HG02571 (cell line): ENCODE results near the gene B4GALT5.

ENCODE experiments used
- ATAC-seq: cut with Tn5 transposase; IDR thresholded peaks from one replicate; pipeline ENCODE4 v1.9.1; 2021; ENCODE audit warnings: mild to moderate bottlenecking, moderate library complexity; ENCODE audit not compliant: unreplicated experiment

Gene B4GALT5

GRCh38 chr20:49660912-49661311, 52.8 kb downstream of the B4GALT5 start:
- no peak for ATAC-seq

DNA sequence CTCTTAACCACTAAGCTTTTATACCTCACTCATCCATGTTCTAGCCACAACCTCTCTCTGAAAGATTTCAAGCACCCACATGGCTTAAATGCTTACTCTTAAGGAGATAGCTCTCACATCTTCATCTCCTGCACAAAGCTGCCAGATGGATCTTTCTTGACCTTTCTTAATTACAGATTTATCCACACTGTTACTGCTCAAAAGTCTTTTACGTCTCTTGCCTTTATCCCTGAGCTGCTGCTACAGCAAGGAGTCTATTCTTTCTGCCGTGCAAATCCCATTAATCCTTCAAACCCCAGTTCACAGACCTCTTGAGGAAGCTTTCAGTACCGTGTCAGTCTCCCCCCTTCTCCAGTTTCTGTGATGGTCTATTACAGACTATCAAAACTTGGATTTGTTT, 54.6 kb downstream of the B4GALT5 start:
- ATAC-seq, result no peak

- no peak for ATAC-seq
Measured at GRCh38 chr20:49658508-49658907, 55.2 kb downstream of the B4GALT5 start.

- no peak for ATAC-seq
Measured at GRCh38 chr20:49657118-49657901, 56.4 kb downstream of the B4GALT5 start.

- no peak for ATAC-seq
Measured at GRCh38 chr20:49656304-49656703, 57.4 kb downstream of the B4GALT5 start.

- no peak for ATAC-seq
Measured at GRCh38 chr20:49653925-49654434, 59.7 kb downstream of the B4GALT5 start.

DNA sequence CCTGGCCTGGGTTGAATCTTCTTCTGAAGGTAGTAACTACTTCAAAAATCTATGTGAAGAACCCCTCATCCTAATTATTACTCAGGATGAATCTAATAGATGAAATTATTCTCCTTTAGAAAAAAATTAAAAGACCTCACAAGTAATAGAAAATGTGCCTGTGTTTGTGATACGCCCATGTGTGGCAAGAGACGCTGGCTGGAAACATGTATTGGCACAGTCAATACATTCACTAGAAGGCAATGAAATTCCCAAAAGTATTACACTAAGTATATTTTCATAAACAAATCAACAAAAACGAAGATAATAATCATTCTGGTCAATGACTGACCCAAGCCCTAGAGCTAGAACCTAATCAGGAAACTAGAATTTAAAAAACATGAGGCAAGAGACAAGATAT, 64.0 kb downstream of the B4GALT5 start:
- no peak for ATAC-seq

GRCh38 chr20:49647550-49647949, 66.1 kb downstream of the B4GALT5 start:
- ATAC-seq, result no peak

DNA sequence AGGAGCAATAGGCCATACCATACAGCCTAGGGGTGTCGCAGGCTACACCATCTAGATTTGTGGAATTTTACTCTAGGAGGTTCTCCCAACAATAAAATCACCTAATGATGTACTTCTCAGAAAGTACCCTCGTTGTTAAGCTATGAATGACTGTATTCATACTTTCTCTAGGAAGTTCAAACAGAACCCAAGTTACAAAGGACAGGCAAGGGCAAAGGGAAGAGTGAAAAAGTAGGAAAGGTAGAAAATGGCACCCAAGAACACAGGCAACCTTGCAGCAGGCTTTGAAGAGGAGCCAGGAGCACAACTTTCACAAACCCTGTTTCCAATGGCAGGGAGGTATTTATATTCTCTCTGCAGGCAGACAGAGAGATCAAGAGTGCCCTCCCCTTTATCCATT, 67.2 kb downstream of the B4GALT5 start:
- ATAC-seq, result no peak

GRCh38 chr20:49646126-49646525, 67.6 kb downstream of the B4GALT5 start:
- ATAC-seq, result no peak

DNA sequence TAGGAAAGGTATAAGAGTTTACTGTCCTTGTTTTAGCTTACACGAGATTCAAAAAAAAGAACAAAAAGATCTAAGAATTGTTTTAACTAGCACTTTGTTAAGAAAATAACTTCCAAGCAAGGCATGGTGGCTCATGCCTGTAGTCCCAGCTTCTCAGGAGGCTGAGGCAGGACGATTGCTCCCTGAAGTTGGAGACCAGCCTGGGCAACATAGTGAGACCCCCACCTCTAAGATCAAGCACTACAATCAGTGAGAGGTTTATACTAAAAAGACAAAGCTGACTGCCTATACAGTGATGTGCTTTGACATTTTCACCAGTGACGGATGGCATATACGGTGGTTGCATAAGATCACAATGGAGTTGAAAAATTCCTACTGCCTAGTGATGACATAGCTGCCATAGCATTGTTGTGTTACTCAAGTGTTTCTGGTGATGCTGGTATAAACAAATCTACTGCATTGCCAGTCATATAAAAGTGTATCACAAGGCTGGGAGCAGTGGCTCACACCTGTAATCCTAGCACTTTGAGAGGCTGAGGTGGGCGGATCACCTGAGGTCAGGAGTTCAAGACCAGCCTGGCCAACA, 68.6 kb downstream of the B4GALT5 start:
- ATAC-seq, result no peak

DNA sequence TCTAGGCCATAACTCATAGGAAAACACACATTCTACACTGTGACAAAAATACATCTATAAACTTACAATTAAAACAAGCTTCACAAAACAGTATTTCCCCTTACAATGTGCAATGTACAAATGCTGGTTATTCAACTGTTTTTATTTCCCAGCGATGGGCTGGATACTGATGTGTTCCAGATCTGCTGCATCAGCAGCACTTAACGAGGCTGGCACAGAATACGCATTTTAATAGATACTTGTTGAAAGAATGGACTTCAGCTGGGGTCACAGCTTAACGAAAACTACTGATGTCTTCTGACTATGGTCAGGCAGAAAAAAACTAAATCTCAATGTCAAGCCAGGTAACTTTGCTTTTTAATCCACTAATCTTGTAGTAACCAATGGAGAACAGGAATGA, 70.9 kb downstream of the B4GALT5 start:
- no peak for ATAC-seq

- ATAC-seq, result no peak
Measured at GRCh38 chr20:49641683-49642656, 71.7 kb downstream of the B4GALT5 start.

DNA sequence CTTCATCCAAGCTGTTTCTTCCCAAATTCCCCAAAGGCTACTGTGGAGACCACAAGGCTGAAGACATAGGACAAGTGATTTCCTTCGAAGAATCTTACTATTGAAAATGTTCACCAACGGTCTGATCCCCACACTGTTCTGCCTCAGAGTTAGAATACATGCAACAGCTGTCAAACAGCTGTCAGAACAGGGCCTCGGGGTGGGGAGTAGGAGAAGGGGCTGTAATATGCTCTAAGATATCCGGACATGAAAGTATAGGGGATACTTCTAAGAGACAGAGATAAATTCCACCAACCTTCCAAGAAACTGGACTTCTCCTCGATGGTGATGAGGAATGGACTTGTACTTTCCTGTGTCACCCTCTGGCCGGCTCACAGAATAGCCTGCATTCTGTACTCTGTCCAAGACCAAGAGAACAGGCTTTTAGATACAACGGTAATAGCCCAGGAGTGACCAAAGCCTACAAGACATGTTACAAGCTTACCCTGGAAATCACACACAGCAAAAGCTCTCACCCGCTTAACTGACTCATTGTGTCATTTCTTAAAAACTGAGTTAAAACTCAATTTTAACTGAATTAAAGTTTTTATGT, 76.5 kb downstream of the B4GALT5 start:
- ATAC-seq, result no peak

GRCh38 chr20:49636447-49636846, 77.2 kb downstream of the B4GALT5 start:
- ATAC-seq, result no peak

DNA sequence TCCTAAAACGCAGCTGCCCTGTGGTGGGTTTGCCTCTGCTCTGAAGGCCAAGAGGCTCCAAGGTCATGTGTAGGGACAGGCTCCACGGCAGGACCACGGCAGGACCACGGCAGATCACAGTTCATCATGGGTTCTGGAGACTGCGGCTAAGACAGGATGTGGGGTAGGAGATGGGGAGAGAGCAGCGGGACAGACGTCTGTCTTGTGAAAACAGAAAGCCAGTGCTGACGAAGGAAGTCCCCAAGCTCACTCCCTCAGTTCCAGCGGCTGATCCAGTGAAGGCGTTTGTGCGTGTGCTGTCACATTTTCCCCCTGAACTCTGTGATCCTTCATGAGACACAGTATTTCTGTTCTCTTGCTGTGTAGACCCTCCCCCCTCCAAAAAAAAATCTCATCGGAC, 77.8 kb downstream of the B4GALT5 start:
- no peak for ATAC-seq

- ATAC-seq, result no peak
Measured at GRCh38 chr20:49635166-49635565, 78.5 kb downstream of the B4GALT5 start.

DNA sequence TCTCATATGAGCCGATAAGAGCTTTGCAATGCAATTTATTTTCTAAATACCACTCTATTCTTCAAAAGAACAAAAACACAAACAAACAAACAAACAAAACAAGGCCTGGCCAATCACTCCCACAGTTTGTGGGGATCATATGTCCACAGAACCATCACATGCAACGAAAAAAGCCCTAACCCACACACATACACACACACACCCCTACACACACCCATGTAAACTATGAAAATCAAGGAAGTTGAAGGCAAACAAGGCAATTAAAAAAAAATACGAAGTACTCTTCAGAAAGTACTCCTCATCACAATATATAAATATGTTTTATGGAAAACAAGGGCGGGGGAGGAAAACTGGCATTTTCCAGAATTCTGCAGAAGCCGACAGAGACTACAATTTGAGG, 79.6 kb downstream of the B4GALT5 start:
- no peak for ATAC-seq

GRCh38 chr20:49633643-49634042, 80.0 kb downstream of the B4GALT5 start:
- no peak for ATAC-seq

DNA sequence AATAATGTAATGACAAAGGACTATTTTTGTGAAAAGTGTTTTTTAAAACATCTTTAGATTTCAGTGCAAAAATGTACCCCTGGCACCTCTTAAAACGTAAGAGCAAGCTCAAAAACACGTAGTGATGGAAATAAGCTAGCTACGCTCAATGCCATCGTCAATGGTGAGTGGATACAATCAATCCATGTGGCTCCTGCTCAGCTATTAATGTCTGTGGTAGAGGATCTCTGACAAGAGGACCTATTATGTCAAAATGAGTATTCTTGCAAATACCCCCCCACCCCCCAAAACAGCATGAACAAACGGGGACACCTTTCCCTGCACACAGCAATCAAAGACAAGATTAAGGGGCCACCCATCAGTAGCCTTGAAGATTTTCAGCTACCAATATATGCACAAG, 80.7 kb downstream of the B4GALT5 start:
- ATAC-seq, result no peak

GRCh38 chr20:49631856-49632418, 81.7 kb downstream of the B4GALT5 start:
- no peak for ATAC-seq
